Muscle of leg (tissue), 11 donors: ENCODE measurements around the gene AGAP1. TPM values are rescaled to one million over a fixed set of nuclear protein-coding genes. Genes with fewer than 3 reads are reported as not detected.

Experiments
- DNase-seq: peaks from one replicate; pipeline ENCODE4 v3.0.0; 2013
- H3K27ac ChIP-seq: one replicate; pipeline ENCODE4 v1.5.1; 2013; ENCODE audit warnings: mild to moderate bottlenecking, low read length, control low read depth
- H3K27me3 ChIP-seq: one replicate; pipeline ENCODE4 v1.6.1; 2013; ENCODE audit warnings: low read length; ENCODE audit not compliant: control insufficient read depth, insufficient read depth
- H3K36me3 ChIP-seq: one replicate; pipeline ENCODE4 v1.6.1; 2013; ENCODE audit warnings: low read length; ENCODE audit not compliant: control insufficient read depth, insufficient read depth
- H3K4me1 ChIP-seq: one replicate; pipeline ENCODE4 v1.6.1; 2013; ENCODE audit warnings: low read length; ENCODE audit not compliant: control insufficient read depth, insufficient read depth
- H3K4me3 ChIP-seq: one replicate; pipeline ENCODE4 v1.5.1; 2013; ENCODE audit warnings: low read length, control low read depth
- H3K9me3 ChIP-seq: replicated peaks from 2 replicates; pipeline ENCODE4 v1.6.1; 2013; ENCODE audit warnings: low read depth, low read length; ENCODE audit not compliant: control insufficient read depth
- WGBS: methylation state at CpG from one replicate; pipeline ENCODE4 v1.1.5; 2013; ENCODE audit warnings: missing lambda C conversion rate; ENCODE audit not compliant: insufficient coverage; 5-methylcytosine and 5-hydroxymethylcytosine counted together
- polyA plus RNA-seq, 8 donors: library from polyadenylated mRNA; unstranded; fragments of 120-200 nt; gene quantifications; one replicate each; pipeline versions ENCODE4 v1.2.1 to v1.2.3, GENCODE V29; 2013; ENCODE audit warnings: inconsistent platforms in 1 of 8, low replicate concordance in 1 of 8; ENCODE audit not compliant: insufficient read length in 8 of 8, insufficient read depth in 1 of 8
- total RNA-seq: library from RNA; stranded (reverse); fragments of 120-200 nt; gene quantifications from one replicate; pipeline ENCODE4 v1.2.4, GENCODE V29; 2013

The AGAP1 gene
- total and polyA plus RNA-seq, 9 donors = 19.1 to 32.0 (median 26.8) TPM

DNA sequence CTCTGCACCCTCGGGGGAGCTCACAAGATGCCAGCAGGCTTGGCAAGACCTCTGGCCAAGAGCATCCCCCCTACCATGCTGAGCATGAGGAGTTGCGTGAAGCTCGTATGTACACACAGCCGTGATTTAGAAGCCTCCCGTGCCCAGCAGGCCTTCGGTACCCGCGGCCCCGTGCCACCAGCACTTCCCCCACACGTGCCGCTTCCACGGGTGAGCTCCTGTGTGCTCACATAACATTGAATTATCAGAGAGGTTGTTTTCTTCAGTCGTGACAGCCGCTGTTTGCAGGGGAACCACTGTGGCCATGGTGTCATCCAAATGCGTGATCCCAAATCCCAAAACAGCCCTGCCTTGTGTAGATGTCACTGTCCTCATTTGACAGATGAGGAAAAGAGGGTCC lies 621.1 kb downstream of the AGAP1 start:
- Histone ChIP-seq H3K36me3 (no peaks in the 10 kb centered on the region), H3K4me1 (peaks cover 4% of the 10 kb centered on the region), H3K27ac (no peak overlapping the region), H3K4me3 (no peak overlapping the region), H3K27me3 (no peaks in the 10 kb centered on the region), H3K9me3 (no peaks in the 10 kb centered on the region)
- WGBS = 74% methylated on average over 3 of the region's 15 CpGs
- DNase-seq = no peak

DNA sequence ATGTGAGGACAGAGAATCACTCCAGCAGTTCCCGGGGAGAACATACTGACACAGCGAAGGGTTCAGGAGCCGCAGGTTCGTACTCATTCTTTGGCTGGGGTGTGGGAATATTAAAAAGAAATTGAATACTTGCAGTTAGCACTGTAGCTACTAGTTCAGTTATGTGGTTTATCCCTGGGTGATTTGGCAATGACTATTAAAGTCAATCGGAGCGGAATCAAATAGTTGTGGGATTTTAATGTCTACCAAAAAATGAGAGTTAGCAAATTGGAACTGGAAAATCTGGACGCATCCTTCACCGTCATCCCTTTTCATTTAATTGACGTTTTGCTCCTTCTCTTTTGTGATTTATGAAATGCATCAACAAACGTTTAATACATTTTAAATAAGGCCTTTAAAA lies 623.6 kb downstream of the AGAP1 start:
- H3K4me1 ChIP-seq = peaks cover 8% of the 10 kb centered on the region
- H3K27me3 ChIP-seq = no peaks in the 10 kb centered on the region
- no peaks in the 10 kb centered on the region for H3K9me3 ChIP-seq
- peaks cover 7% of the 10 kb centered on the region for H3K36me3 ChIP-seq
- no peak overlapping the region for H3K27ac ChIP-seq
- H3K4me3 ChIP-seq = no peak overlapping the region
- 75% methylated on average over 4 of the region's 10 CpGs for WGBS
- no peak for DNase-seq

DNA sequence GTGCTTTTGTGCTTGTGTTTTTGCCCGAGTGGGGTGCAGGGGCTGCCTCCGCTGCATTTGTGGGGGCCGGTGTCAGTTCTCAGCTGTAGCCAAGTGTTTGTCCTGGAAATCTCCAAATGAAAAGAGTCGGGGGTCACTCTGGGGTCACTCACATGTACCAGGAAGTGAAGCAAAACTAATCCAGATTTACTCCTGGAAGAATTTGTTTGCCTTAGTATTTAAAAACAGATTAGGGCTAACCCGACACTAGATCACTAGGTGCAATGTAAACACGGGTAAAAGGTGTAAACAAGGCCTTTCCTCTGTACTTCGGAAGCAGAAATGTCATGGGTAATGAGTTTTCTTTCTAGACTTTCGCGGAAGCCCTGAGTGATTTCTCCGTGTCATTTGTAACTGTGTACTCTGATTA lies 624.0 kb downstream of the AGAP1 start:
- no peak for DNase-seq
- H3K36me3 ChIP-seq = peaks cover 7% of the 10 kb centered on the region
- no peaks in the 10 kb centered on the region for H3K27me3 ChIP-seq
- peaks cover 8% of the 10 kb centered on the region for H3K4me1 ChIP-seq
- H3K4me3 ChIP-seq = no peak overlapping the region
- no peak overlapping the region for H3K27ac ChIP-seq
- no peaks in the 10 kb centered on the region for H3K9me3 ChIP-seq
- 51% methylated on average over 8 of the region's 10 CpGs for WGBS

DNA sequence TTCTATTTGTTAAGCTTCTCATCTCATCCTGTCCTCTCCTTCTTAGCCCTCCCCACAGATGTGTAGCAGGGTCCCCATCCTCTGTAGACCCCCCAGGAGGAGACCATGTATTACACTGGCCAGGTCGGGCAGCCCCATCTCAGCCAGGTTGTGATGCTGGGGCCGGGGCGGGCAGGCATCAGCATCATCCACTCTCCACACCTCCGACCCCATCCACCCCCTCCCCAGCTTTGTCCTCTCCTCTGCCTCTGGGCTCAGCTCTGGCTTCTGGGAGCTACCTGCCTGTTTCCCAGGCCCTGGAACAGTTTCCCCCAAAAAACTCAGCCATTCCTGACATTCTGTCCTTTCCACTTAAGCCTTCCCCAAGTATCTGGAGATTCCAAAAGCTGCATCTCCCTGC lies 625.2 kb downstream of the AGAP1 start:
- H3K27ac ChIP-seq = no peak overlapping the region
- WGBS = 69% methylated on average over 4 of the region's 4 CpGs
- H3K36me3 ChIP-seq = peaks cover 12% of the 10 kb centered on the region
- no peak overlapping the region for H3K4me3 ChIP-seq
- DNase-seq = no peak
- H3K9me3 ChIP-seq = no peaks in the 10 kb centered on the region
- H3K27me3 ChIP-seq = no peaks in the 10 kb centered on the region
- peaks cover 8% of the 10 kb centered on the region for H3K4me1 ChIP-seq

DNA sequence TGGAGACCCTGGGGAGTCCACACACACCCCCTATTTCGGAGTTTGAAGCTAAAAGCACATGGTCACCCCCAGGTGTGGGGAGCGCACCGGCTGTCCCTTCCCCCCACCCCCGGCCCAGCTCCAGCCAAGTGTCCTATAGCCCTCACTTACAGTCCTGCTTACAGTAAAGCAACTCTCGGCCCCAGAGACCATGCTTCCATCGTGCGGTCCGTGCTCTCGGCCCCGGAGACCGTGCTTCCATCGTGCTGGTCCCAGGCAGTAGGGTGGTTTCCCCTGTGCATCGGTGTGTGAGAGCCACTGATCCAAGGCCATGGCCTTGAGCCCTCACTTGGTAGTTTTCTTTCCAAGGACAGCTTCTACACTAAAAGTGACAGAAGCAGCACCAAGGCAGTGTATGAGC lies 625.6 kb downstream of the AGAP1 start:
- Histone ChIP-seq H3K4me1 (peaks cover 8% of the 10 kb centered on the region), H3K9me3 (no peaks in the 10 kb centered on the region), H3K27ac (no peak overlapping the region), H3K4me3 (no peak overlapping the region), H3K27me3 (no peaks in the 10 kb centered on the region), H3K36me3 (peaks cover 15% of the 10 kb centered on the region)
- DNase-seq = no peak
- 59% methylated on average over 11 of the region's 13 CpGs for WGBS

DNA sequence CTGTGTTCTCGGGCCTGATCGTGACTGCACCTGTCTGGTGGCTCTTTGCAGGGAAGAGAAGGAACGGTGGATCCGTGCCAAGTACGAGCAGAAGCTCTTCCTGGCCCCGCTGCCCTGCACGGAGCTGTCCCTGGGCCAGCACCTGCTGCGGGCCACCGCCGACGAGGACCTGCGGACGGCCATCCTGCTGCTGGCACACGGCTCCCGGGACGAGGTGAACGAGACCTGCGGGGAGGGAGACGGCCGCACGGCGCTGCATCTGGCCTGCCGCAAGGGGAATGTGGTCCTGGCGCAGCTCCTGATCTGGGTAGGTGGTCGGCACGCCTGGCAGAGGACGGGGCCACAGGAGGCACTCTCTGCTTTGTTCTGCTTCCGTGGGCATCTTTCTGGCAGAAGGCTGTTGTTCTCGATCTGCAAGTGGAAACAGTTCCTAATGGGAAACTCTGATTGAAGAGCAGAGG lies 626.3 kb downstream of the AGAP1 start:
- H3K4me3 ChIP-seq = no peak overlapping the region
- no peaks in the 10 kb centered on the region for H3K9me3 ChIP-seq
- peak; percentile 58 for DNase-seq
- peaks cover 17% of the 10 kb centered on the region for H3K36me3 ChIP-seq
- H3K4me1 ChIP-seq = peaks cover 8% of the 10 kb centered on the region
- H3K27ac ChIP-seq = no peak overlapping the region
- 71% methylated on average over 28 of the region's 29 CpGs for WGBS
- no peaks in the 10 kb centered on the region for H3K27me3 ChIP-seq

DNA sequence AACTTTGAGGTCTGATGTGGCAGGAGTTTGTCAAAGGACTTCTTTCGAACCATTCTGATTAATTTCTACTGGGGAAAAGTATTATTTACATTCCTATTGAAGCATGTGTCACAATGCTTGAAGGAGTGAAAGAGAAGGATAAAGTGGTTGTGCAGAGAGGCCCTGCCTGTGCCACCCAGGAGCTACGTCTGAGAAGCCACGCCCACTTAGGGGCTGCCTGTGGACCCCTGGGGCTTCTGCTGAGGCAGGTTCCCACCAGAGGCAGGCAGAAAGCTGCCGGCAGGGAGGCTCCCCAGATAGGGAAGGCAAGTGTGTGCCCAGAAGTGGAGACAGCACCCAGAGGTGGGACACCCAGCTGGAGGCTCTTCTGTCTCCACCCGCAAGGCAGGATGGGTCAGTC lies 627.0 kb downstream of the AGAP1 start:
- H3K27ac ChIP-seq = no peak overlapping the region
- 53% methylated on average over 4 of the region's 5 CpGs for WGBS
- peaks cover 17% of the 10 kb centered on the region for H3K36me3 ChIP-seq

DNA sequence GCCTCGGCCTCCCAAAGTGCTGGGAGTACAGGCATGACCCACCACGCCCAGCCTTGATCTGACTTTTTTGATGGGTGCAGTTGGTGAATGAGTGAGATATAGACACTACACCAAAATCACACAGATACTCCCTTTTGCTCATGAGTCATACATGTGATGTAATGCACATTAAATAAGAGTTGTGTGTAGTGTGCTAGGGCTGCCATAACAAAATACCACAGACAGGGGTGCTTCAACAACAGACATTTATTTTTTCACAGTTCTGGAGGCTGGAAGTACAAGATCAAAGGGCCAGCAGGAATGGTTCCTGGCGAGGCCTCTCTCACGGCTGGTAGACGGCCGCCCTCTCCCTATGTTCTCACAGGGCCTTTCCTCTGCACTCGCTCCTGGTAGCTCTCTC lies 627.7 kb downstream of the AGAP1 start:
- no peaks in the 10 kb centered on the region for H3K27me3 ChIP-seq
- no peak for DNase-seq
- no peaks in the 10 kb centered on the region for H3K9me3 ChIP-seq
- no peak overlapping the region for H3K27ac ChIP-seq
- peaks cover 17% of the 10 kb centered on the region for H3K36me3 ChIP-seq
- H3K4me1 ChIP-seq = peaks cover 8% of the 10 kb centered on the region
- H3K4me3 ChIP-seq = no peak overlapping the region
- WGBS = 95% methylated on average over 5 of the region's 7 CpGs

More for the DNA sequence above, 627.0 kb downstream of the AGAP1 start:
- Histone ChIP-seq H3K4me1 (peaks cover 8% of the 10 kb centered on the region), H3K9me3 (no peaks in the 10 kb centered on the region), H3K4me3 (no peak overlapping the region), H3K27me3 (no peaks in the 10 kb centered on the region)
- no peak for DNase-seq

DNA sequence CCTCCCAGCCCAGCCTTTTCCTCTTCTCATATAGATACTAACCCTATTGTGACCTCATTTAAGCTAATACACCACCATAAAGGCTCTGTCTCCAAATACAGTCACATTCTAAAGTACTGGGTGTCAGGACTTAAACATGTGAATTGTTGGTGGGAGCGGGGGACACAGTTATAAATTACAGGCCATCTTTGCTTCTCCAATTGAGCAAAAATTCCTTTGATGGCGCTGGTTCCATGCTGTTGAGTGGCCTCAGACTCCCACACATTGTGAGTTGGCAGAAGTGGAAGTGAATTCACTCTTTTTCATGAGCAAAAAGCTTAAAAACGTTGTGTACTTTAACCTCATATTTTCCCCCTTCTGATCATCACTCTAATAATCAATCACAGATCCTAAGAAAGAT lies 628.4 kb downstream of the AGAP1 start:
- no peak for DNase-seq
- Histone ChIP-seq H3K27ac (no peak overlapping the region), H3K4me3 (no peak overlapping the region), H3K4me1 (peaks cover 10% of the 10 kb centered on the region), H3K27me3 (no peaks in the 10 kb centered on the region), H3K36me3 (peaks cover 20% of the 10 kb centered on the region), H3K9me3 (no peaks in the 10 kb centered on the region)
- no CpG with 5 or more reads among the region's 3 CpGs for WGBS

DNA sequence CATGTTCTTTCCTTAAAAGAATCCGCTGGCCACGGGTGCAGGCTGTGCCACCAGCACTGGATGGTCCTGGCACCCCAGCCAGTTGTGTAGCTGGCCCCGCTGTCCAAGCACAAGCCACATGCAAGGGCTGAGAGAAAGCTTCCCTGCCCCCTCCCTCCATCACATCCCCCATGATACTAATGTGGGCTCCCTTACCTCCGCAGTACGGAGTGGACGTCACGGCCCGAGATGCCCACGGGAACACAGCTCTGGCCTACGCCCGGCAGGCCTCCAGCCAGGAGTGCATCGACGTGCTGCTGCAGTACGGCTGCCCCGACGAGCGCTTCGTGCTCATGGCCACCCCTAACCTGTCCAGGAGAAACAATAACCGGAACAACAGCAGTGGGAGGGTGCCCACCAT lies 629.9 kb downstream of the AGAP1 start:
- 89% methylated on average over 19 of the region's 19 CpGs for WGBS
- Histone ChIP-seq H3K36me3 (peaks cover 23% of the 10 kb centered on the region), H3K27ac (no peak overlapping the region), H3K4me3 (no peak overlapping the region), H3K4me1 (peaks cover 10% of the 10 kb centered on the region), H3K27me3 (no peaks in the 10 kb centered on the region), H3K9me3 (no peaks in the 10 kb centered on the region)
- no peak for DNase-seq

DNA sequence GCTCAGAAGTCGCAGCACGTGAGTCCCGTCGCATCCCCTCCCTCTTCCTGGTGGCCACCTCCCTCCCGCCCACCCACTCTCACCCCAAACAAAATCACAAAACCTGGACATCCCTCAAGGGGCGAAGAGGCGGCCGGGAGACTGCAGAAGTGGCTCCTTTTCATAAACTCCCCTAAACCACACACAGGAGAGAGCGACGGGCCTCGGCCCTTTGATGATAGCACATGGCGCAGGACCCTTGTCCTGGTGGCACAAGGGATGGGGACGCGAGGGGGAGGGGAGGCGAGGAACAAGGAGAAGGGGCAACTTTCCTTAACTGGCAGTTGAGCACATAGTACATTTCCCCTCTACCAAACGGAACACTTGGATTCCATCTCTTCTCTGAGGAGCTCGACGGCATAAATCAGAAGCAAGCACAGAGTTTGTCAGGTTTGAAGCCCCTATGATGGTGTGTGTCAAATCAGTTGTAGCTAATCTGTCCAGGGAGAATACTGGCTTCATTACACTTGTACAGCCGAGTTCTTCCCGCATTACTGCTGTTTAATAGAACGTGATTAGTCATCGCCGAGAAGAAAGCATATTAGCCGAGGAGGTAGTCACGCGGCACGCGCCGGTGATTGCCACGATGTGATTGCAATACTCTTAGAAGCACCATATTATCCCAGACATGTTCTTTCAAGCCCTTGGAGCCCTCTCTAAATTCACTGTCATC lies 630.5 kb downstream of the AGAP1 start:
- Histone ChIP-seq H3K27ac (no peak overlapping the region), H3K4me1 (peaks cover 10% of the 10 kb centered on the region), H3K27me3 (no peaks in the 10 kb centered on the region), H3K4me3 (no peak overlapping the region), H3K36me3 (peaks cover 23% of the 10 kb centered on the region), H3K9me3 (no peaks in the 10 kb centered on the region)
- WGBS = 95% methylated on average over 4 of the region's 30 CpGs
- no peak for DNase-seq
